GM18909 (cell line): ENCODE measurements around the gene CACNA2D3.
"Not testable (repeated sequence)": the region's sequence is repeated elsewhere in the genome, so short reads cannot be mapped to it uniquely, and the experiment has no call there.

Experiments
- ATAC-seq: cut with Tn5 transposase; IDR thresholded peaks from one replicate; pipeline ENCODE4 v1.9.1; 2021; ENCODE audit warnings: mild to moderate bottlenecking; ENCODE audit not compliant: unreplicated experiment, poor library complexity

CACNA2D3 gene

DNA sequence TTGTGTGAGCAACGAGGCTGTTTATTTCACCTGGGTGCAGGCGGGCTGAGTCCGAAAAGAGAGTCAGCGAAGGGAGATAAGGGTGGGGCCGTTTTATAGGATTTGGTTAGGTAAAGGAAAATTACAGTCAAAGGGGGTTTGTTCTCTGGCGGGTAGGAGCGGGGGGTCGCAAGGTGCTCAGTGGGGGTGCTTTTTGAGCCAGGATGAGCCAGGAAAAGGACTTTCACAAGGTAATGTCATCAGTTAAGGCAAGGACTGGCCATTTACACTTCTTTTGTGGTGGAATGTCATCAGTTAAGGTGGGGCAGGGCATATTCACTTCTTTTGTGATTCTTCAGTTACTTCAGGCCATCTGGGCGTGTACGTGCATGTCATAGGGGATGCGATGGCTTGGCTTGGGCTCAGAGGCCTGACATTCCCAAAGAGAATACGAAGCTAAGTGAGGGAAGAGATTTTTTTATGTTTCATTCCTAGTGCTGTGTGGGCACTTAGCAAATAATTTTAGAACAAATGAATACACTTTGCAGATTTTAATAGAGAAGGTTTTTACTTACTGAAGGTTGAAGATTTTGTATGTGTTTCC, 517.5 kb downstream of the CACNA2D3 start:
- not testable (repeated sequence) for ATAC-seq

DNA sequence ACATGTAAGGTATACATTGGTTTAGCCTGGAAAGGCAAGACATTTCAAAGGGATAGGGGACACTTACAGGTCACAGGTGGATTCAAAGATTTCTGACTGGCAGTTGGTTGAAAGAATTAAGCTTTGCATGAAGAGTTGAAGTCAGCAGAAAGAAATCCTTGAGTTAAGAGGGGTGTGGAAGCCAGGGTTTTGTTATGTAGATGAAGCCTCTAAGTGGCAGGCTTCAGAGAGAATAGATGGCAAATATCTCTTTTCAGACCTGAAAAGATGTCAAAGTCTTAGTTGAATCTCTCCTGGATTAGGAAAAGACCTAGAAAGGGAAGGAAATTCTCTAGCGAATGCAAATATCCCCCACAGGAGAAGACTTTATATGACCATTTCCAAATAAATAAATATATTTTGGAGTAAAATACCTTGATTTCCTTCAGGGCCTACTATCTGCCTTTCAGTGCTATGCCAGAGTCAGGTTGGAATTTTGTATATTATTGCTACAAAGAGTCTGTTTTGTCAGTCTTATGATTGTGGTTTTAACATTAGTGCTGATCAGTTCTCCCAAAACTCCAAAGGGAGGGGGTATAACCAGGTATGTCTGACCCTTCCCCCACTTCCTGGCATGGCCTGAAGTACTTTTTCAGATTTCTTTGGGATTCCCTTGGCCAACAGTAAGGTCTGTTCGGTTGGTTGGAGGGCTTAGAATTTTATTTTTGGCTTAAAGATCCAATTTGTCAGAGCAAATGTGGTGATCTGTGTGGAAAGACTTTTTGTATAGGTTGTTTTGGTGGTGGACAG, 519.1 kb downstream of the CACNA2D3 start:
- no peak for ATAC-seq

DNA sequence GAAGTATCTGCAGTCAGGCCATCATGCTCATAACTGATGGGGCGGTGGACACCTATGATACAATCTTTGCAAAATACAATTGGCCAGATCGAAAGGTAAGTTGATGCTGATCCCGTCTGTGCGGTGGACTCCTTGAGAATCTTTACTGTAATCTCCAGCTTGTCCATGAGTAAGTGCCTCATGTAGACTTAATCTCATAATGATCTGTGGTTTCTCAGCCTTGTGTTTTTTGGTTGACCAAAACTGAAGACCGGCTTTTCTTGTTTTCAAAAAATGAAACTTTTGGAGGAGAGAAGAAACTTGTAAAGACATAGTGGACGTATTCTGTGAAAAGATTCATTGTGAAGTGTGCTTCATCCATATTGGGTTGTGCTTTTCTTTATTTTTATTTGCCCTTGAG, 519.8 kb downstream of the CACNA2D3 start:
- ATAC-seq, result no peak

DNA sequence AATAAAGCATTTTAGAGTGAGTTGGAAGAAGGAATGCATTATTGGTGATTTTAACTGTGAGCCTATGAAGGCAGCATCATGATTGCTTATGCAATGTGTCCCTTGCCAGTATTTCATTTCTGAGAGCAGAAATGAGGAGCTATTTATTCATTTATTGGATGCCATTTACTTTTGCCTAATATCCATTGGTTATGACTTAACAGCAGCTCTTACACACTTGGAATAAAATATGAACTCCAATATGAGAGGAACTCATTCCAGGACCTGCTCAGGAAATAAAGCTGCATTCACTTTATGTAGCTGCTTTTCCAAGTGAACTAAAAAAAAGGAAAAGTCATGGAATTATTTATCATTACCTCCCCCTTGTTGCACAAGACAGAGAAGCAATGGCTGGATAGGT, 525.4 kb downstream of the CACNA2D3 start:
- ATAC-seq, result no peak

DNA sequence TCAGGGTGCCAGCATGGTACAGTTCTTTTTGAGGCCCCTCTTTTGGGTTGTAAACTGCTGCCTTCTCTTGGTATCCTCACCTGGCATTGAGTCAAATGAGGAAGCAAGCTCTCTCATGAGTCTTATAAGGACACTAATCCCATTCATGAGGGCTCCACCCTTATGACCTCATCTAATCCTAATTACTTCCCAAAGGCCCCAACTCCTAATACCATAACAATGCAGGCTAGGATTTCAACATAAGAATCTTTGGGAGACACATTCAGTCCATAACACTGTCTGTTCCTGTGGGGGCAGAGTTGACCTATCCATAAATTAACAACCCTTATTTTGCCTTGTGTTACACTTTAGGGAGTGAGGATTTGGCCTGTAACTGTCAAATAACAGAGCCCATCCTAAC, 527.2 kb downstream of the CACNA2D3 start:
- ATAC-seq, result no peak

DNA sequence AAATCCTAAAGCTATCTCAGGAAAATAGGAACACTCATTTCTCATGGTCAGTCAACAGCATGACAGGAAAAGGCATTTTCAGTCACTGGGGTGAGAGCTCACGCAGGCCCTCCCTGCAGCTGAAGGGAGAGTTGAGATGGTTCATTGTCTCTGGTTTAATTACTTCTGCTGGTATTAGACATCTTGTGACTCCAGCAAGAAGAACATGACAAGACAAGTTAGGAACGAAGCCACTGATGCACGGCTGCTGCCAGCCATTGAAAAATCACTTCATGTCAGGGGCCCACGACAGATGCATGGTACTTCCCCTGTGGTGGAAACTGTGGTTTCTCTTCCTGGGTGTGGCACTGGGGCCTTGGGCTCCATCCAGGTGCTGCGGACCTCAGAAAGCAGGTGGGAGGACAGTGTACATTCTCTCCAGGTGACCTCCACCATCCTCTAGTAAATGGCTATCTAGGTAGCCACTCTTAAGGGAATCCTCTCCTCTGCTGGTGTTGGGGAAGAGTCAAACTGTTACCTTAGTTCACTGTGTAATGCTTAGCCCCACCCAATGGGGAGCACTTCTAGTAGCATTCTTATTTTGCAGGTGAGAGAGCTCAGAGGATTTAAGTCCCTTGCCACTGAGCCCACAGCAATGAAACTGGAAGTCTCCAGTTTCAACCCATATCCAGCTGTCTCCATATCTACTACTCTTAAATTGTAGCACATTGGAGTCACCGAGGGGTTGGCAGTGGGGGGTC, 531.3 kb downstream of the CACNA2D3 start:
- peak; percentile 51 for ATAC-seq

DNA sequence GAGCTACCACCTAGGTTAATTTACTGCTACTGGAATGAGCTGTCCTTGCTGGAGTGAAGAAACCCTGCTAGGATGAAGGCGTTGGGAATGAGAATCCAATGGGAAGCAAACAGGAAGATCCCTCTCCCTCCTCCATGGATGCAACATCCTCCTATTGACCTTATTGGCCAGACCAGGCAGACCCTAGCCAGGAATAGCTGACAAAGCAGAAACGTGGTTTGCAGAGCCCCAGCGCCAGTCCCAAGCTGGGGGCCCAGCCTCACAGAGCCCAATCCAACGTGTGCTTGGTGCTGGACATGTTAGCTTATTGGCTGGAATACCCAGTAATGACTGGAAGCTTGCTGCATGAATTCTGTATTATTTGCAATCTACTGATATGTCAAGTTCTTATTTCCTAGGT, 532.4 kb downstream of the CACNA2D3 start:
- ATAC-seq, result no peak

DNA sequence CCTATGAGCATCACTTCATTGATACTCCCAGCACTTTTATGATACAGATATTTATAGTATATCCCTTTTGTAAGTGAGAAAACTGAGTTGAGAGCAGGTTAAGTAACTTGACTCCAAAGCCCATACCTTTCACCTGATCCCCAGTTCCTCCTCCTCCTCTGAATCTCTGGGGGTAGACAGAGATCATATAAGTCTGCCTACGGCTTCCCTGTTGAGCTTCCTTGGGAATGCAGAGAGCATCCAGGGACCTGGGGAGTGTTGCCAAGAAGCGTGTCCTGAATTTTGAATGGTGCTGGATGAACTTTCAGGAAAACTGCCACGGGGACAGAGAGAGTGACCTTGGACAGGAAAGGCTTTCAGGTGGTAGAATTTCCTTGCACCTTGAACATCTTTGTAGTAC, 537.0 kb downstream of the CACNA2D3 start:
- ATAC-seq, result no peak

DNA sequence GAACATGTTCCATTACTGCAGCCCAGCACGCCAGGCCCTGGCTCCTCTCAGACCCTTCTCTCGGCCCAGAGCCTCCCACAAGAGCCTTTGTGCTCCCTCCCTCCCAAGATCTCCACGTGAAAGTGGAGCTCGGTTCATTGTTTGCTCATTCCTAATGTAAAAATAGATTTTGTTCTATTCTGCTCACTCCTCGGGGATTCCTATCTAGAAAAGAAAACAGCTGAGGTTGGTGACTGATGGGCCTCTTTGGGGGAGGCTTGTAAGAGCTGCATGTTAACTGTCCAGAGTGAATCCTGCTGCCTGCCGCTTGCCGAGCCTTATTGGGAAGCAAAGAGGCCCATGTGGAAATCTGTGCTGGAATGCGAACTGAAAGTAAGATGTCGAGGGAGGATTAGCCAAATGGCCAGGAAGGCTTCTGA, 538.4 kb downstream of the CACNA2D3 start:
- no peak for ATAC-seq

DNA sequence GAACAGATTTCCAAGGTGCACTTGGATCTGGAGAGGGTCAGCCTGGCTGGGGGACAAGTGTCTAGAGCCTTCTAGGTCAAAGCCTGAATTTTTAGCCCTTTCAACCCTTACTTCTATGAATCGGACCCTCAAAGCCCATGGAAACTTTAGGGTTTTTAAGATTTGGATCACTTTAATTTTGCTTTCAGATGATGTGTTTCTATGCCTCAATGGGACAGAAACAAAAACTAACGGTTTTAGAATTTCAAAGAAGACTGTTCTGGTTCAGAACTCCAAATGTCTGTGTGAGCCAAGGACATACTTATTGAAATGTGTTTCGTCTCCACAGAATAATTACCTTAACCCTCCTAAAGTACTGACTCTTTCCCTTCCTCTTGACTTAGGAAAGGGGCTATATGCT, 538.8 kb downstream of the CACNA2D3 start:
- no peak for ATAC-seq

DNA sequence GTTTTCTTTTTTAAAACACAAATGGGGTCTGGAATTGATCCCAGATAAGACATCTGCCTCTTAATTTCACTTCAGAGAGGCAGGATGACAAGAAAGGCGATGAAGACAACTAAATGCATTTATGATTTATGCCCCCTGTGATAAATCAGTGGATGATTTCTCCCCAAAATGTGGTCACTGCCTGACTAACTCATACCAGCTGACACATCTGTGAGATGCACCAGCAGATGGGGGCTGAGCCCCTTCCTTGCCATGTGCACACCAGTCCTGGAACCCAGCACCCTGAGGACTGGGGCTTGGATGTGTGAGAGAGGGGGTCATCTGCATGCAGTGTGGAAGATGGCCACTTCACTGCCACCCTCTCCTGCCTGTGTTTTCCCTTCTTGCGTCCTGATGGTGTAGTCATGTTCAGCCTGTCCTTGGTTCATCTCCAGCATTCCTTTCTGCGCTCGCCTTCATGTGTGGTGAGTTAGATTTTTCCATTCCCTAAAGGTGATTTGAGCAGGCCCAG, 541.2 kb downstream of the CACNA2D3 start:
- no peak for ATAC-seq

DNA sequence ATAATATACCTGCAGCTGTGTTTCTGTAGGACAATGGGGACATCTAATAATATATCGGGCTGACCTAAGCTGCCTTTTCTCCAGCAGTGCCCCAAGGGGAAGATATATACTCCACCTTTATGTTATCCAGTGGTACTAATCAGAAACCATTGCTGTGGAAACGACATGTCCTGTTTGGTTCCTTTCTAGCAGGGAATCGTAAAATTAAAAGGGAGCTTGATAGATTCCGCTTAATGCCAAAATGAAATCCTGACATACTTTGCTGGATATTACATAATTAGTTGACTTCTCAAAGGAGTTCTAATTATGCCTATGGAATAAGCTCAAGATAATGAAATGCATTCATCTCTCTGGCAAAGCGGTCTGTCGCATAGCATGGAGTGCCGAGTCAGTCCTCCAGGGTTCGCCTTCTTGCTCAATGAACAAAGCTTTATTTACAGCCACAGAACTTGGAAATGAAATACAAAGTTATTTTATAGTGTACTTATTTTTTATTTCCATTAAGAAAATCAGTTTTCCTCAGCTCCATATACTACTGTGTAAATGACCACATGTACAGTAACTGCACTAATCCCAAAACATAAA, 542.8 kb downstream of the CACNA2D3 start:
- ATAC-seq, result no peak

DNA sequence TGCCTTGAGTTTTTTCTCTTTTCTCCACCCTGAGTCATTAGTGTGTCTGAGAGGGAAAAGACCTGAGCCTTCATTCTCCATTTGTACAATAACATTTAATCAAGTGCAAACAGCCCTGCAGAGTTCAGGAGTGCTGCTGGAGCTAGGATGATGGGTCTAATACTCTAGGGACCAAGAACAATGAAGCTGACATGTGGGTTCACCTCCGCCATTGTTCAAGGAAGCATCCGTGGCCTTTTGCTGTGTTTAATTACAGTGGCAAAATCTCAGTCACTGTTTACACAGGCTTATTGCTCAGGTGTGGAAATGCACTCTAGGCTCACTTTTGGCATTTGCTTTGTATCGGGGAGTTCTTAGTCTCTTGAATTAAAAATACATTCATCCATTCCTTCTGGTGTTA, 545.9 kb downstream of the CACNA2D3 start:
- no peak for ATAC-seq

DNA sequence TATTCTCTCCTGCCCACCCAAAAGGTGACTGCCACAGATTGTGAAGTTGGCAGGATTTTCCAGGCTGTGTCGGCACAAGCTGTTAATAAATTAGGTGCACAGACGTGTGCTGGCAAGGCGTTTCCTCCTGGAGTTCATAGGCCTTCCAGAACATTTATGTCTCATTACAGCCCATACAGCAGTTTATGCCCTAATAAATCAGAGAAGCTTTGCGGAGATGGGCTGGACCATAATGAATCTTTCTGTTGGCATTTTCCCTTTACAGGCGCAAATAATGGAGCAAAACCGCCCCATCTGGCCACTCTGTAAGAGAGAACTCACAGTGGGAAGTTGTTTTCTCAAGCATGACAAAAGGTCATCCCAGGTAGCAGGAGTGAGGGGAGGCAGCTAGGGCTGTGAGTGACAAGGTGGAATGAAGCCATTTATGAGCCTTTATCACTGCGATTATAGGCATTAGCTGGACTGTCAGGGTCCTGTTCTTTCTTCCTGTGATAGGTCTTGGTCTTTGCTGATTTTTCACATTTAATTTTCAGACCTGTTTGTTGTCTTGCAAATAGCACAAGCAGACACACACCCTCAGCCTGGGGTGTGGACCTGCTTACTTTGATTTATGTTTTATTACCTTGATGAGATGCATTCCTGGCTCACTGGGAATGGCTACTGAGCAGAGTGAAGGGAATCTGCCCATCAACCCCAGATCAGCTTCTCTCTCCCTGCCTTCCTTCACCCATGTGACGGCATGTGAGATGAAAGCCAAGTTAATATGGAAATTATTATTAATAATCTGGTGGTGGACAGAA, 548.0 kb downstream of the CACNA2D3 start:
- ATAC-seq, result no peak

DNA sequence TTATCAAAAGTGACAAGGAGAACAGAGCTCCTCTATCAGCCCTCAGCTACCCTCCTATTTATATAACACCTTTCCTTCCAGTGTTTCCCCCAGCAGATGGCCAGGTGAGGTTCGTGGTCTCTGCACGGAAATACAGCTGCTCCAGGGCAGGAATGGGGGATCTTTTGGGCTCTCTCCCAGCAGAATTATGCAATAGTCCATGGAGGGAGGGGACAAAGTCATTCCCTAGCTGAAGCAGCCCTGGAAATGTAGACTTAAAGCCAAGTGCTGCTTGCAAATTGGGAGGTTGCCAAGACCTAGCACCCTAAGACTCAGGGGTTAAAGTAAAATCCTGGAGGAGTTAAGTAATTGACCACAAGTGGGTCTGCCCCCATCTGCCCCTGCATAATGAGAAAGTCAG, 549.2 kb downstream of the CACNA2D3 start:
- ATAC-seq, result no peak

DNA sequence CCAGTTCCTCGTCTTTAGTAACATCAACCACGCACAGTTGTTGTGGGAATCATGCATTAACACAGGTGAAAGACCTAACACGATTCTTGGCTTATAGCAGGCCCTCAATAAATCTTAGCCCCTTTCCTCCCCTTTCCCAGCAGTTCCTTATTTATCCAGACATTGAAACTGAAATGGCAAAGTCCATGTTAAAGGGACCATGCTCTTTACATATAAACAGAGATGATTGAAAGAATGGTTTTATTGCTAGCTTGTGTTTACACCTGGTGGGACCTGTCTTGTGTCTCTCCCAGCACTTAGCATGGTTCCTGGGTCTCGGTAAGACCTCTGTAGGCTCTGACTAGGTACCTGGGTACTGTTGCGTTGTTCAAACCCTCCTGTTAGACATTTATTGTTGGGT, 553.7 kb downstream of the CACNA2D3 start:
- no peak for ATAC-seq

DNA sequence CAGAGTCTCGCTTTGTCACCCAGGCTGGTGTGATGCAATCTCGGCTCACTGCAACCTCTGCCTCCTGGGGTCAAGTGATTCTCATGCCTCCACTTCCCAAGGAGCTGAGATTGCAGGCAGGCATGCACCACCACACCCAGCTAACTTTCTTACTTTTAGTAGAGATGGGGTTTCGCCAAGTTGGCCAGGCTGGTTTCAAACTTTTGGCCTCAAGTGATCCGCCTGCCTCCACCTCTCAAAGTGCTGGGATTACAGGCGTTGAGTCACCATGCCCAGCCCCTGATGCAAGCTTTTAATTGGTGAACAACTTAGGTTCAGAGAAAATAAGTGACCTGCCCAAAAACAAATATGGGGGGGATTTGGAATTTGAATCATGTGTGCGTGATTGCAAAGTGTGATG, 559.4 kb downstream of the CACNA2D3 start:
- ATAC-seq, result no peak

DNA sequence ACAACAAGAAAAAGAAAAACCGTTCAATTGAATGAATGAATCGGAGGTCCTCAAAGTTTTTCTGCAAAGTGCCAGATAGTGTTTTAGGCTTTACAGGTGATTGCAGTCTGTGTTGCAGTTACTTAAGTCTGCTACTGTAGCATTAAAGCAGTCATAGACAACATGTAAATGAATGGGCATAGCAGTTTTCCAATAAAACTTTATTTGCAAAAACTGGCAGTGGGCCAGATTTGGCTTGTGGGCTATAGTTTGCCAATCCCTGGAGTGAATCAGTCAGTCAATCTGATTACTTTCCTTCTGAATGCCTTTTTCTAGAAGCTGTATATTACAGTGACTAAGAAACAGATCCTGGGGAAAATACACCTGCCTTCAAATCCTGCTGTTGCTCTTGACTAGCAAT, 562.9 kb downstream of the CACNA2D3 start:
- ATAC-seq, result no peak

DNA sequence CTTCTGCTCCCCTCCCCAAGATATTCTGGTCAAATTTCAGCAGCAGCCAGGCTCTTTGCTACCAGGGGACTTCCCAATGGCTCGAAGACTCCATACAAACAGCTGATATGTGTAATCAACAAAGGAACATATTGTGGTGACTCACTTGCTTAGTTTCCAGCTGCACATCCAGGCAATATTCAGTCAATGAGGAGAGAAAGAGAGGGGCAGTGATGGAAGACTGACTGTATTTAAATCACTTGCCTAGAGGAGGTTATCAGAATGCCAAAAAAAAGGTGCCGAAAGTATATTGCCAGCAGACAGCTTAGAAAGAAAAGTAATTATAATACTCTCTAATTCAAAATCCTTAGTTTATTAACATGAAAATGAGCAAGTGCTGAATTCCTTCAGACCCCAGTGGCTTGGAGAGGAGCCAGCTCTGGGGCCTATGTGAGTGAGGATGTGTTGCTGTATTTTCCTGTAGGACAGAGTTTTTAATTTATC, 569.0 kb downstream of the CACNA2D3 start:
- ATAC-seq, result no peak

DNA sequence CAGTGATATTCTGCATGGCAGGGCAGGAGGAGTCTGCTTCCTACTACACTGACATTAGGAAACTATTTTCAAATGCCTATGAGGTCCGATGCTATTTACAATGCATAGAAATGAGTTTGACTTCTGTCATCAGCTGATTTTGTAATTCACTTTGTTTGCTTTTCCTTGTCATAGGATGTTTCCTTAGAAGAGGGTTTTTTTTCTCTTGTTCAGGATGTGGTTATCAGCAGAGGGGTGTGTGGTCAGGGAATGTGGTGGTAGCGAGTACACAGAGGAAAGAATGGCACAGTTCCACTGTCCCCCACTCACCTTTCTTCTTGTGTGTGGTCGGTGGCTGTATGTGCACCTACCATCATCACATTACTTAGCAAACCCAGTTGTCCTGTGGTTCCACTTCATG, 574.0 kb downstream of the CACNA2D3 start:
- ATAC-seq, result no peak
